ENCODE measurements around the gene ZMYND8.
"Not testable (repeated sequence)": the region's sequence is repeated elsewhere in the genome, so short reads cannot be mapped to it uniquely, and the experiment has no call there.

The ZMYND8 gene

DNA sequence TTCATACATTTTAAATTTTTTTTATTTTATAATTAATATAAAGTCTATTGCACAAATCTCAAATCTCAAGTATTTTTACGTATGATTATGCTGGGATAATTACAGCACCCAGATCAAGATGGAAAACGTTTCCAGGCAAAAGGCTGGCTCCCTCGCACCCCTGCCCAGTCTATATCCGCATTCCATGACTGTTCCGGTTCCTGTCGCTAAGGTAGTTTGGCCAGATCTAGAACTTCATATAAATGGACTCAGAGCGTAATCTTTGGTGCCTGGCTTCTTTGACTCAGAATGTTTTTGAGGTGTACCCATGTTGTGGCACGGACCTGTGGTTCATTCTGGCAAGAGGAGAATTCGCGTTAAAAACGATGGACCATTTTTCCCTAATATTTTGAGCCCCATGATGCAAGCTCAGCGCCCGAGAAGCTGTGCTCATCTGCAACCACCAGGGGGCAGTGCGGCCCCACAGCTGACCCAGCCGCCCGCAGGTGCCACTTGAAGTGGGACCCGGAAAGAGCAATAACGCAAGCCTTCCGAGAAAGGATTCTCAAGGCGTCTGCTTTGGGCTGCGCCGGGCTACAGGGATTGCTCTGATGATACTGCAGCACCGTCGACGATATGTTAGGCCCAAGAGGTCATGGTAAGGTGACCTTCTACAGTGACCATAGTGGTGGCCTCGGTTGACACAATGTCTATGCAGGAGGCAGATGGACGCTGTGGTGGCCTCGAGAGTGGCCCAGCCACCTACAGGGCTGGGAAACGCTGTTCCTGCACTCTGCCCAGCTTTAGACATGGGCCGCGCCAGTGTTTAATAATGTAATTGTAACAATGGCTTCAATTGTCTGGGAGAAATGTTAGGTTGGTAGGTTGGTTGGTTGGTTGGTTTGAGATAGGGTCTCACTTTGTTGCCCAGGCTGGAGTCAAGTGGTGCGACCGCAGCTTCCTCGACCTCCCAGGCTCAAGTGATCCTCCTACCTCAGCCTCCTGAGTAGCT lies 160.1 kb downstream of the ZMYND8 start:
- peak; percentile 64 for DNase-seq

DNA sequence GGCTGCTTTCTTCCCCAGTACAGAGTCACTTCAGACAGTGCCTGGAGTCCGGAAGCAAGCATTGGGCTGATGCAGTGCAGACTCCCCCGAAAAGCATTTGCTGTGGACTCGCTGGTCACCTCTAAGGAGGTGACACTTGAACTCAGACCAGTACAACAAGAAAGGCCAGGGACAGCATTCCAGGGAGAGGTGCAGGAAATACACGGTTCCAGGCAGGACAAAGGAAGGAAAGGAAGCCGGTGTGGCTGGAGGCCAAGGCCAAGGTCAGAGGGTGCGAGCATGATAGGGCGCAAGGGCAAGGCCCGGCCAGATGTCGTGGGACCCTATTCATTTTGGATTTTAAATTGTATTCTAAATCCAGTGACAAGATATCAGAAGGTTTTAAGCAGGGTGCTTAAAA lies 160.9 kb downstream of the ZMYND8 start:
- DNase-seq: no peak

- no peak for DNase-seq
These were observed 164.5 kb downstream of the ZMYND8 start for GRCh38 chr20:47191956-47192355.

DNA sequence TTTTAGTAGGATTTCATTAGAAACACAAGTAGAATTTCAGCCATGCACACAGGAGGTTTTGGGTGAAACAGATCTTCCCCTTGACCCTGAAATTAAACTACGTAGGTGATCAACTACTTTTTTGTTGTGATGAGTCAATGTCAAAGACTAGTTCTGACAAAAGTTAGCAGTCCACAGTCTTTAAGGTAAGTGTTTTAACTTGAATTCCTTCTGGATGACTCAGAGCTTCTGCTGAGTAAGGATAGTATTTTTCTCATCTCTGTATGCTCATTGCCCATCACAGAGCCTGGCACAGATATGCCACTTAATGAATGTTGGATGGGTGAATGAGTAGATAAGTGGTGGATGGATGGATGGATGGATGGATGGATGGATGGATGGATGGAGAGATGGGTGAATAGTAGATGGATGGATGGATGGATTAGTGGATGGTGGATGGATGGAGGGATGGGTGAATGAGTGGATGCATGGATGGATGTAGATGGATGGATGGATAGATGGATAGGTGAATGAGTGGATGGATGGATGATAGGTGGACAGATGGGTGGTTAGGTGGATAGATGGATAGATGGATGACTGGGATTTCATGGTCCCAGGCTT lies 165.3 kb downstream of the ZMYND8 start:
- DNase-seq: no peak

- DNase-seq: no peak
These were observed 167.4 kb downstream of the ZMYND8 start for GRCh38 chr20:47189060-47189459.

GRCh38 chr20:47188540-47188939 lies 168.0 kb downstream of the ZMYND8 start:
- DNase-seq: no peak

GRCh38 chr20:47187450-47188195 lies 168.9 kb downstream of the ZMYND8 start:
- DNase-seq: no peak

DNA sequence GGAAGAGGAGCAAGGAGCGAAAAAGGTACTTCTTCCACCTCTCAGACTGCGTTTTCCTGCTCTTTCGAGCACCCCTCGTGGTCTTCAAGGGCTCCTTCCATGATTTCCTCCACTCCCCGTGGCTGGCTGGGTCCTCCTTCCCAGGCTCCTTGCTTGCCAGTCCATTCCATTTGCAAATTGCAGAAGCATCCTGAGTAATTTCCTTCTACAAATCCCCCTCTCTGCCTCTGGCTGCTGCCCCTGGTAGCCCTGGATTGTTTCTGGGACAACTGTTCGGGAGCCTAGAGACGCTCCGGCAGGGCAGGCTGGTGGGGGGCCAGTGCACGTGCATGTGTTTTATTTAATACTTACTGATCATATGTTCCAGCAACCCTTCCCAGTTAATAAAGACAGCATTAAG lies 173.1 kb downstream of the ZMYND8 start:
- no peak for DNase-seq

GRCh38 chr20:47181056-47181862 lies 175.2 kb downstream of the ZMYND8 start:
- peak; percentile 30 for DNase-seq

DNA sequence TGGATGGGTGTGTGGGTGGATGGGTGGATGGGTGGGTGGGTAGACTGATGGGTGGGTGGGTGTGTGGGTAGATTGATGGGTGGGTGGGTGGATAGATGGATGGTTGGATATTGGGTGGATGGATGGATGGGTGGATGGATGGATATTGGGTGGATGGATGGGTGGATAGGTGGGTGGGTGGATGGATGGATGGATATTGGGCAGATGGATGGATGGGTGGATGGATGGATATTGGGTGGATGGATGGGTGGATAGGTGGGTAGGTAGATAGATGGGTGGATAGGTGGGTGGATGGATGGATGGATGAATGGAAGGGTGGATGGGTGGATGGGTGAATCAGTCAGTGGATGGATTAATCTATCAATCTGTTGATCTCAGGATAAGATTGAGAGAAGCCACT lies 177.2 kb downstream of the ZMYND8 start:
- no peak for DNase-seq

- DNase-seq: no peak
These were observed 177.6 kb downstream of the ZMYND8 start for GRCh38 chr20:47178851-47179250.

- DNase-seq: no peak
These were observed 178.2 kb downstream of the ZMYND8 start for GRCh38 chr20:47178277-47178676.

DNA sequence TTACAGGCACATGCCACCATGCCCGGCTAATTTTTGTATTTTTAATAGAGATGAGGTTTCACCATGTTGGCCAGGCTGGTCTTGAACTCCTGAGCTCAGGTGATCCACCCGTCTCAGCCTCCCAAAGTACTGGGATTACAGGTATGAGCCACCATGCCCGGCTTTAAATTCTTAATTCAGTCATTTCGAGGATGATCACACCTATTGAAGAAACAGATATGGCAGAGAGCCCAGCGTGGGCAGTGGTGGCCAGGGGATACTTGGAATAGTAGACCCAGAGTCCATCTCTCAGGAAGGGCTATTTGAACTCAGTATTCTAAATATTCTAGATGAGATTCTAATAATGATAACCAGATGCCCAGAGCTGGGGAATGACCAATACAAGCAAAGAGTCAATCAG lies 180.3 kb downstream of the ZMYND8 start:
- not testable (repeated sequence) for DNase-seq

DNA sequence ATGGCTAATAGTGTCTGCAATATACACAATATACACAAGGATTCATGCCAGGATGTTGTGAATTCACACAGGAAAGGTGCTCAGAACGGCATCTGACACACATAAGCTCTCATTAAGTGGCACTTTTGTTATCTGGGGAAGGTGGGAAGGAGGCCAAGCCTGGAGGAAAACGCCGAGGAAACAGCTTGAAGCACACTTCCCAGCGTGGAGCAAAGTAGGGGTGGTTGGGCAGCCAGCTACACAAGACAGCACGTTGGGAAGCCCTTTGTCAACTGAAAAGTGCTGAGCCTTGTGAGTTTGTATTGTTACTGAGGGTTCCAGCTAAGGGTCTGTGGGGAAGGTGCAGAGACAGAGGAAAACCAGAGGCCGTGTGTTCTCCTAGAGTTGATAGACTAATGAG lies 181.0 kb downstream of the ZMYND8 start:
- no peak for DNase-seq

GRCh38 chr20:47174456-47175243 lies 181.8 kb downstream of the ZMYND8 start:
- DNase-seq: no peak

GRCh38 chr20:47173596-47174216 lies 182.8 kb downstream of the ZMYND8 start:
- DNase-seq: no peak

DNA sequence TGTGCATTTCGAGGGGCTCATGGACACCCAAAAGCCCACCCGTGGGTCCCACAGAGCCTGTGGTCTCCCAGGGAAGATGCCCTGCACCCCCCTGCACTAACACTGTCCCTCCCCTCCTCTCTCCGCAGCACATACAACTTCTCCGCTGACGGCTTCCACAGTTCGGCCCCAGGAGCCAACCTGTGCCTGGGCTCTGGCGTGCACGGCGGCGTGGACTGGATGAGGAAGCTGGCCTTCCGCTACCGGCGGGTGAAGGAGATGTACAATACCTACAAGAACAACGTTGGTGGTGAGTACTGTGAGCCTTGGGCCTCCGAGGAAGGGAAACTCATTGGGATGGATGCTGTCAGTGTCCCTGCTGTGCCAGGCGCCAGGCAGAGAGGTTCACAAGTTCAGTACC lies 183.9 kb downstream of the ZMYND8 start:
- DNase-seq: no peak

GRCh38 chr20:47167846-47168245 lies 188.7 kb downstream of the ZMYND8 start:
- DNase-seq: no peak

DNA sequence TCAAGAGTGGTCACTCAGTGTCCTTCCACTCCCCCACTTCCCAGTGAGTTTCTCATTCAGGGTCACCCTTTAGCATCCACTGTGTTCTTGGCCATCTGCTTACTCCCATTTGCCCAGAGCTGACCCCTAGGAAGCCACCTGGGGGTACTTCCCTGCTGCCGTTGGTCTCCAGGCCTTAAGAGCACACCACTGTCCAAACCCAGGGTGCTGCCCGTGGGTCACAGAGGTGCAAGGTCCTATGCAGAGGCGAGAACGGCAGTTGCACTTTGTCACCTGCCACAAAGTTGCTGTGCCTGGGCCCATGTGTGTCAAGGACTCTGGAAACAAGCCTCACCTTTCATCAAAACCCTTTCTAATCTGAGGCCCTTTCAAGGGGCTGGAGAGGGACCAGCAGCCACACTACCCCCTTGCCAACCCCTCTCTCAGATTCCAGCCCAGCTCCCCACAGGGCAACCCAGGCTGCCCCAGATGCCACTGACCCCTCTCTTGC lies 191.1 kb downstream of the ZMYND8 start:
- no peak for DNase-seq

GRCh38 chr20:47164140-47164539 lies 192.4 kb downstream of the ZMYND8 start:
- no peak for DNase-seq

GRCh38 chr20:47161411-47161810 lies 195.1 kb downstream of the ZMYND8 start:
- DNase-seq: no peak

All from NCI-H510A treated with DMSO at 0.1 percent for 48 hours (cell line).